ENCODE results near the gene PHLDB1.

The PHLDB1 gene

GRCh38 chr11:118638726-118639125 lies 31.3 kb downstream of the PHLDB1 start:
- H2BK15ac ChIP-seq (ENCODE audit: low read depth, poor library complexity, severe bottlenecking): no peak overlapping the region
- no peak for DNase-seq

GRCh38 chr11:118639899-118640298 lies 32.5 kb downstream of the PHLDB1 start:
- WGBS: 100% methylated on average over 4 of the region's 4 CpGs
- Histone ChIP-seq H3K4me1 (ENCODE audit: control insufficient read depth, insufficient read depth, low read depth, low read length) (peaks cover 19% of the 10 kb centered on the region), H3K18ac (ENCODE audit: low read depth in 1 of 2, low read length in 2 of 2) (no peak overlapping the region), H4K8ac (ENCODE audit: low read length) (no peak overlapping the region), H3K36me3 (ENCODE audit: control insufficient read depth in 1 of 2, insufficient read depth in 2 of 2, low read depth in 1 of 2, low read length in 2 of 2) (peaks cover 91 to 92% of the 10 kb centered on the region in 2 experiments), H2BK120ac (ENCODE audit: low read depth, low read length) (no peak overlapping the region), H2BK5ac (ENCODE audit: low read depth, low read length, poor library complexity, severe bottlenecking) (no peak overlapping the region), H3K27ac (ENCODE audit: low read length, poor library complexity, severe bottlenecking) (no peak overlapping the region), H3K9ac (ENCODE audit: low read length) (no peak overlapping the region), H2BK15ac (ENCODE audit: low read depth, poor library complexity, severe bottlenecking) (no peak overlapping the region), H2AK5ac (ENCODE audit: low read length, severe bottlenecking) (no peak overlapping the region), H3K79me1 (replicated peaks; ENCODE audit: low read length, poor library complexity, severe bottlenecking) (peaks cover 55% of the 10 kb centered on the region), H3K27me3 (ENCODE audit: control insufficient read depth in 1 of 2, insufficient read depth in 1 of 2, low read length in 2 of 2) (no peaks in the 10 kb centered on the region), H4K91ac (ENCODE audit: low read length) (no peak overlapping the region), H3K4me3 (ENCODE audit: insufficient read depth in 1 of 2, low read depth in 1 of 2, low read length in 2 of 2) (no peak overlapping the region), H3K23ac (ENCODE audit: low read length in 2 of 2) (no peak overlapping the region), H3K4me2 (ENCODE audit: low read length, poor library complexity, severe bottlenecking) (no peak overlapping the region), H2BK12ac (ENCODE audit: low read length in 2 of 2) (no peak overlapping the region), H2AFZ (ENCODE audit: low read depth, low read length) (no peak overlapping the region), H3K14ac (ENCODE audit: low read length in 2 of 2) (no peak overlapping the region), H3K9me3 (ENCODE audit: control insufficient read depth, low read length) (no peaks in the 10 kb centered on the region), H3K4ac (ENCODE audit: low read depth in 1 of 2, low read length in 2 of 2) (no peak overlapping the region)
- no peak for DNase-seq

More at GRCh38 chr11:118638726-118639125, 31.3 kb downstream of the PHLDB1 start:
- H3K9me3 ChIP-seq (ENCODE audit: control insufficient read depth, low read length): no peaks in the 10 kb centered on the region
- no peak overlapping the region for H3K4ac ChIP-seq (ENCODE audit: low read depth in 1 of 2, low read length in 2 of 2)
- no peak overlapping the region for H2BK5ac ChIP-seq (ENCODE audit: low read depth, low read length, poor library complexity, severe bottlenecking)
- H3K4me2 ChIP-seq (ENCODE audit: low read length, poor library complexity, severe bottlenecking): no peak overlapping the region
- H3K27me3 ChIP-seq (ENCODE audit: control insufficient read depth in 1 of 2, insufficient read depth in 1 of 2, low read length in 2 of 2): no peaks in the 10 kb centered on the region
- peaks cover 50% of the 10 kb centered on the region for H3K79me1 ChIP-seq (replicated peaks; ENCODE audit: low read length, poor library complexity, severe bottlenecking)
- H3K36me3 ChIP-seq (ENCODE audit: control insufficient read depth in 1 of 2, insufficient read depth in 2 of 2, low read depth in 1 of 2, low read length in 2 of 2): peaks cover 82 to 91% of the 10 kb centered on the region in 2 experiments
- peaks cover 29% of the 10 kb centered on the region for H3K4me1 ChIP-seq (ENCODE audit: control insufficient read depth, insufficient read depth, low read depth, low read length)
- H3K18ac ChIP-seq (ENCODE audit: low read depth in 1 of 2, low read length in 2 of 2): no peak overlapping the region
- no peak overlapping the region for H3K14ac ChIP-seq (ENCODE audit: low read length in 2 of 2)
- H3K27ac ChIP-seq (ENCODE audit: low read length, poor library complexity, severe bottlenecking): no peak overlapping the region
- H4K8ac ChIP-seq (ENCODE audit: low read length): peak overlapping the region; percentile 3
- H2BK120ac ChIP-seq (ENCODE audit: low read depth, low read length): no peak overlapping the region
- WGBS: 100% methylated on average over 5 of the region's 6 CpGs
- H3K23ac ChIP-seq (ENCODE audit: low read length in 2 of 2): no peak overlapping the region
- no peak overlapping the region for H3K9ac ChIP-seq (ENCODE audit: low read length)
- H3K4me3 ChIP-seq (ENCODE audit: insufficient read depth in 1 of 2, low read depth in 1 of 2, low read length in 2 of 2): no peak overlapping the region
- no peak overlapping the region for H2AFZ ChIP-seq (ENCODE audit: low read depth, low read length)
- H4K91ac ChIP-seq (ENCODE audit: low read length): no peak overlapping the region
- H2AK5ac ChIP-seq (ENCODE audit: low read length, severe bottlenecking): no peak overlapping the region
- no peak overlapping the region for H2BK12ac ChIP-seq (ENCODE audit: low read length in 2 of 2)

DNA sequence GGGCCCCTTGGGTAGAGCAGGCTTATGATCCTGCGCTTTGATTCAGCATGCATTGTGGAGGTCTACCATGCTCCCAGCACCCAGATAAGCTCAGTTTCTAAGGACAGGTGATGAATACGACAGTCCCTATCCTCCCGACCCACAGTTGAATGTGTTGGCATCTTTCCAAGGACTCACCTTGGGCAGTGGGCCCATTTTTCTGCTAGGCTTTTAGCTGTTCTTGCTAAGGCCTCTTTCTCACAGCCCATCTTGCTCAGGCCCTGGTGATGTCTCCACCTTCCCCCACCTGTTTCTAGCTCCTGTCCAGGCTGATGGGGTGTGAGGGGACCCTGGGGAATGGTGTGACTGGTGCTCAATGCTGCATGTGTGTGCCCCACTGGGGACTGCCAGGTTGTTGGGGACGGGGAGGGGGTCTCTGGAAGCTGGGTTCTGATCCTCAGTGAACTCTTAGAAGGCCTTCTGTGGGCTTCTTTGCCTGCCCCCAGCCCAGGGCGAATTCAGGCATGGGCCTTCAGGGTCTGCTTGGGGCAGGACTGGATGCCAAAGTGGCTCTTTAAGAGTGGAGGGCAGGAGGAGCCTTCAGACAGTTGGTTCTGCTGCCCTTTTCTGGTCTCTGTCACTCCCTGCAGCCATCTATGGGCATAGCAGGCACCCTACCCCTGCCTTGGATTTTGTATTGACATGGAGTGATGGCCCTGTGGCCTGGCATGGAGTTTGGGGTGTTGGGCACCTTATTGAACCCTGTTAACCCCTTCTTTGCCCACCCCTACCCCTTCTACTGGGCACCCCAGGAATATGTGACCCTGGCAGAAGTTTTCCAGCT lies 33.1 kb downstream of the PHLDB1 start:
- no peak overlapping the region for H2BK120ac ChIP-seq (ENCODE audit: low read depth, low read length)
- H3K4me2 ChIP-seq (ENCODE audit: low read length, poor library complexity, severe bottlenecking): no peak overlapping the region
- H3K18ac ChIP-seq (ENCODE audit: low read depth in 1 of 2, low read length in 2 of 2): no peak overlapping the region
- no peak overlapping the region for H2AK5ac ChIP-seq (ENCODE audit: low read length, severe bottlenecking)
- H3K14ac ChIP-seq (ENCODE audit: low read length in 2 of 2): no peak overlapping the region
- H4K91ac ChIP-seq (ENCODE audit: low read length): no peak overlapping the region
- peaks cover 92 to 93% of the 10 kb centered on the region in 2 experiments for H3K36me3 ChIP-seq (ENCODE audit: control insufficient read depth in 1 of 2, insufficient read depth in 2 of 2, low read depth in 1 of 2, low read length in 2 of 2)
- H3K79me1 ChIP-seq (replicated peaks; ENCODE audit: low read length, poor library complexity, severe bottlenecking): peaks cover 60% of the 10 kb centered on the region
- H2BK15ac ChIP-seq (ENCODE audit: low read depth, poor library complexity, severe bottlenecking): no peak overlapping the region
- H3K9ac ChIP-seq (ENCODE audit: low read length): no peak overlapping the region
- H2AFZ ChIP-seq (ENCODE audit: low read depth, low read length): no peak overlapping the region
- no peak overlapping the region for H2BK12ac ChIP-seq (ENCODE audit: low read length in 2 of 2)
- no peak overlapping the region for H4K8ac ChIP-seq (ENCODE audit: low read length)
- H3K9me3 ChIP-seq (ENCODE audit: control insufficient read depth, low read length): no peaks in the 10 kb centered on the region
- no peak overlapping the region for H3K4ac ChIP-seq (ENCODE audit: low read depth in 1 of 2, low read length in 2 of 2)
- no peak for DNase-seq
- peaks cover 13% of the 10 kb centered on the region for H3K4me1 ChIP-seq (ENCODE audit: control insufficient read depth, insufficient read depth, low read depth, low read length)
- no peak overlapping the region for H2BK5ac ChIP-seq (ENCODE audit: low read depth, low read length, poor library complexity, severe bottlenecking)
- 98% methylated on average over 5 of the region's 5 CpGs for WGBS
- no peak overlapping the region for H3K23ac ChIP-seq (ENCODE audit: low read length in 2 of 2)
- H3K27me3 ChIP-seq (ENCODE audit: control insufficient read depth in 1 of 2, insufficient read depth in 1 of 2, low read length in 2 of 2): no peaks in the 10 kb centered on the region
- no peak overlapping the region for H3K27ac ChIP-seq (ENCODE audit: low read length, poor library complexity, severe bottlenecking)
- no peak overlapping the region for H3K4me3 ChIP-seq (ENCODE audit: insufficient read depth in 1 of 2, low read depth in 1 of 2, low read length in 2 of 2)

- Histone ChIP-seq H3K4me1 (ENCODE audit: control insufficient read depth, insufficient read depth, low read depth, low read length) (peaks cover 13% of the 10 kb centered on the region), H2BK12ac (ENCODE audit: low read length in 2 of 2) (no peak overlapping the region), H2AFZ (ENCODE audit: low read depth, low read length) (no peak overlapping the region), H3K27me3 (ENCODE audit: control insufficient read depth in 1 of 2, insufficient read depth in 1 of 2, low read length in 2 of 2) (no peaks in the 10 kb centered on the region), H2BK15ac (ENCODE audit: low read depth, poor library complexity, severe bottlenecking) (no peak overlapping the region), H3K9ac (ENCODE audit: low read length) (no peak overlapping the region), H3K18ac (ENCODE audit: low read depth in 1 of 2, low read length in 2 of 2) (no peak overlapping the region), H4K91ac (ENCODE audit: low read length) (no peak overlapping the region), H3K4ac (ENCODE audit: low read depth in 1 of 2, low read length in 2 of 2) (no peak overlapping the region), H3K27ac (ENCODE audit: low read length, poor library complexity, severe bottlenecking) (no peak overlapping the region), H3K4me3 (ENCODE audit: insufficient read depth in 1 of 2, low read depth in 1 of 2, low read length in 2 of 2) (no peak overlapping the region), H2BK5ac (ENCODE audit: low read depth, low read length, poor library complexity, severe bottlenecking) (no peak overlapping the region), H3K79me1 (replicated peaks; ENCODE audit: low read length, poor library complexity, severe bottlenecking) (peaks cover 63% of the 10 kb centered on the region), H2BK120ac (ENCODE audit: low read depth, low read length) (no peak overlapping the region), H3K36me3 (ENCODE audit: control insufficient read depth in 1 of 2, insufficient read depth in 2 of 2, low read depth in 1 of 2, low read length in 2 of 2) (peaks cover 88 to 91% of the 10 kb centered on the region in 2 experiments), H3K14ac (ENCODE audit: low read length in 2 of 2) (no peak overlapping the region), H3K9me3 (ENCODE audit: control insufficient read depth, low read length) (no peaks in the 10 kb centered on the region), H3K23ac (ENCODE audit: low read length in 2 of 2) (no peak overlapping the region), H2AK5ac (ENCODE audit: low read length, severe bottlenecking) (no peak overlapping the region), H4K8ac (ENCODE audit: low read length) (no peak overlapping the region), H3K4me2 (ENCODE audit: low read length, poor library complexity, severe bottlenecking) (no peak overlapping the region)
- no peak for DNase-seq
- WGBS: over 99% methylated on average over 11 of the region's 11 CpGs
Measured at GRCh38 chr11:118641397-118642019, 34.1 kb downstream of the PHLDB1 start.

Data from mesenchymal stem cell (in vitro differentiated cells and primary cell).